Heart left ventricle (tissue), 16 donors: Measurements from ENCODE around the gene NISCH. TPM values are rescaled to one million over a fixed set of nuclear protein-coding genes. Genes with fewer than 3 reads are reported as not detected.

ENCODE experiments used
- ATAC-seq, 4 donors: fragments of 200-7000 bp; cut with Tn5 transposase; one replicate each; pipeline ENCODE4 v1.9.1; 2020 to 2022; ENCODE audit warnings: moderate library complexity in 4 of 4, mild to moderate bottlenecking in 3 of 4, moderate number of reproducible peaks in 1 of 4
- DNase-seq, 5 donors: peaks; one replicate each; pipeline ENCODE4 v3.0.0-alpha.2; 2020
- H3K27ac ChIP-seq, 12 donors: fragments of 200-600 bp; sonication (generic) in 4 of 12; one replicate each; pipeline versions ENCODE4 v1.5.0 to v1.8.0; 2016 to 2022; ENCODE audit warnings: mild to moderate bottlenecking in 2 of 12
- H3K27me3 ChIP-seq, 9 donors: fragments of 200-600 bp; sonication (generic) in 2 of 9; one replicate each; pipeline versions ENCODE4 v1.5.1 to v1.8.0; 2016 to 2022; ENCODE audit warnings: mild to moderate bottlenecking in 3 of 9
- H3K36me3 ChIP-seq, 9 donors: fragments of 200-600 bp; sonication (generic) in 2 of 9; one replicate each; pipeline versions ENCODE4 v1.5.0 to v1.8.0; 2018 to 2022; ENCODE audit warnings: mild to moderate bottlenecking in 2 of 9
- H3K4me1 ChIP-seq, 12 donors: fragments of 200-600 bp; sonication (generic) in 4 of 12; one replicate each; pipeline versions ENCODE4 v1.5.0 to v1.8.0; 2016 to 2022; ENCODE audit warnings: mild to moderate bottlenecking in 3 of 12
- H3K4me3 ChIP-seq, 12 donors: fragments of 200-600 bp; sonication (generic) in 4 of 12; one replicate each; pipeline versions ENCODE4 v1.5.0 to v1.8.0; 2017 to 2022; ENCODE audit warnings: mild to moderate bottlenecking in 9 of 12, moderate library complexity in 4 of 12
- H3K9me3 ChIP-seq, 12 donors: fragments of 200-600 bp; sonication (generic) in 4 of 12; one replicate each; pipeline versions ENCODE4 v1.5.0 to v1.8.0; 2016 to 2022; ENCODE audit warnings: mild to moderate bottlenecking in 1 of 12
- CTCF ChIP-seq, 12 donors: fragments of 200-600 bp; sonication (generic) in 4 of 12; IDR thresholded peaks; one replicate each; pipeline versions ENCODE4 v1.5.0 to v1.8.0; 2018 to 2022; ENCODE audit warnings: antibody characterized with exemption in 12 of 12, mild to moderate bottlenecking in 5 of 12
- POLR2A ChIP-seq, 2 donors: fragments of 450-650 bp; IDR thresholded peaks; one replicate each; pipeline ENCODE4 v1.6.1; 2017; ENCODE audit warnings: antibody characterized with exemption in 2 of 2, mild to moderate bottlenecking in 2 of 2, moderate library complexity in 2 of 2
- WGBS, 4 donors: extraction: QIAGEN DNeasy Blood & Tissue Kit in 2 of 4; methylation state at CpG; one replicate each; pipeline versions ENCODE4 v1.1.5 to v1.1.7; 2013 to 2018; 5-methylcytosine and 5-hydroxymethylcytosine counted together
- intact Hi-C, 10 donors: fragments of 100-400 bp; cut with DNase I; formaldehyde crosslinking; loops; one replicate each; pipeline versions ENCODE4 v1.11.1 to v1.14.2; 2022
- polyA plus RNA-seq, 2 donors: library from polyadenylated mRNA; stranded (reverse); fragments of 200-250 nt; gene quantifications; one replicate each; pipeline ENCODE4 v1.2.3, GENCODE V29; 2013
- total RNA-seq, 9 donors: library from RNA; depleted of rRNA in 2 of 9; stranded (reverse); fragments of >200 nt in 2 of 9; fragmentation: NEBNext Ultra II Directional in 3 of 9; extraction: Animal tissue kit (Norgen Biotek cat#: 25700) in 3 of 9; gene quantifications; one replicate each; pipeline versions ENCODE4 v1.1.0 to v1.2.4, GENCODE V29; 2016 to 2023
- donor health status: ischemic (EF 13 %, LVEDD 7.1; RV severe dilation, severe dysfunction).
- donor health status: healthy with polysubstance abuse.
- donor health status: DM: no; HTN: yes; CAD: no.
- donor health status: DM: no; HTN: no; CAD: no.
- donor health status: ischemic (EF 25% LVEDD 6.9; RV normal size, moderate dysfunction).
- donor health status: ischemic (EF 25% LVEDD 5.7; RV mildly dilated, moderate dysfunction).
- donor health status: healthy.
- donor health status: DM: yes; HTN: yes; CAD: no.
- donor health status: ischemic (EF 35%, LVEDD 5.7; RV mildly dilated, moderate dysfunction).
- donor health status: nonischemic (EF 11% LVEDD 7.7; RV severe dilation, severe dysfunction).
- donor health status: DM: yes; HTN: yes; CAD: no.
- donor health status: PGD.
- donor health status: ischemic (EF 29% LVEDD 5.4; RV normal size, mild dysfunction).
- donor health status: nonischemic (EF 23%, LVEDD 6.1; RV moderate dilation, normal function).

NISCH gene
- total and polyA plus RNA-seq, 11 donors, result 28.8 to 56.2 (median 42.0) TPM

- no peak overlapping the region for H3K27ac ChIP-seq
- DNase-seq (no peak), ATAC-seq (no peak)
- H3K4me1 ChIP-seq, result peaks cover 0 to 48% (median 0%) of the 10 kb centered on the region in 12 donors
- TF ChIP-seq POLR2A (IDR thresholded peaks at IDR 0.05) (no peak), CTCF (IDR thresholded peaks at IDR 0.05) (no peak)
- H3K4me3 ChIP-seq, result no peak overlapping the region
- 83 to 95% (median 92%) methylated on average over 4 to 6 of the region's 6 CpGs for WGBS, 4 donors
- H3K27me3 ChIP-seq, result no peaks in the 10 kb centered on the region
- H3K9me3 ChIP-seq, result no peaks in the 10 kb centered on the region
- peaks cover 2 to 99% (median 95%) of the 10 kb centered on the region in 9 donors for H3K36me3 ChIP-seq
- intact Hi-C loops, result loop anchor here in 4 of 10 donors (10.0 kb wide), 1 partner anchor 207 kb away; the partner anchor contains the start of genes GNL3 (in 4 of the 4) and PBRM1 (in 4 of the 4)
Observed at GRCh38 chr3:52477796-52478095, 22.3 kb downstream of the NISCH start.

DNA sequence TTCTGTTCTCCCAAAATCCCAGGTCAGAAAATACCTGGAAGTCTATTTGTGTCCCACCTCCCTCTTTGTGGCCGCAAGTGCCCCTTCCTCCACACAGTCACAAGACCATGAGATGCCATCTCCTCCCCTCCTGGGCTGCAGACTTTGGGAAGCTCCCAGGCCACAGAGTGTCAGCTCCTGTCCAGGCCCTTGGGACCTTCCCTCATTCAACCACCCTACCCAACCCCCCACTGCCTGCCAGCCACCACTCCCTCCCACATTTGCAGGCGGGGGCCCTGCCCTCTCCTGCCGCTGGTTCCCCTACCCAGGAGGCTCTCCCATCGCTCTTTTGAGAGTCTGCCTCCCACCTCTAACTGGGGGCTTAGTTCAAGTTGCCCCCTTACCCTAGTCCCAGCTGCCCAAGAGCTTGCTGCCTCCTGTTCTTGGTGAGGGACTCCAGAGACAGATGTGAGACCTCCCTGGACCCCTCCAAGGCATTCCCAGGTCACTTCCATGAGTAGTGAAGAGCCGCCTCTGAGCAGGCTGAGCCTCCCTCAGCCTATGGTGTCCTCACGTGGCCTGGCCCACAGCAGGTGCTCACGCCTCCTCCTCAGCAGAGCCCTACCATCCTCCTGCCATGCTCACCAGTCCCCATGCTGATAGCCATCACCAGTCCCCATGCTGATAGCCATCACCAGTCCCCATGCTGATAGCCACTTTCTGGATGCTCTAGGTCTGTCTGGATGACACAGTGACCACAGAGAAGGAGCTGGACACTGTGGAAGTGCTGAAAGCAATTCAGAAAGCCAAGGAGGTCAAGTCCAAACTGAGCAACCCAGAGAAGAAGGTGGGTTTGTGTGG, 23.9 kb downstream of the NISCH start:
- no peaks in the 10 kb centered on the region for H3K27me3 ChIP-seq
- no peak overlapping the region for H3K4me3 ChIP-seq
- ATAC-seq (no peak), DNase-seq (peak in 1 of 5 donors; percentile 10)
- TF ChIP-seq POLR2A (IDR thresholded peaks at IDR 0.05) (no peak), CTCF (IDR thresholded peaks at IDR 0.05) (no peak)
- intact Hi-C loops, result loop anchor here in 4 of 10 donors (10.0 kb wide), 1 partner anchor 206 kb away; the partner anchor contains the start of genes GNL3 (in 4 of the 4) and PBRM1 (in 4 of the 4)
- peaks cover 2 to 92% (median 87%) of the 10 kb centered on the region in 9 donors for H3K36me3 ChIP-seq
- peaks cover 0 to 45% (median 13%) of the 10 kb centered on the region in 12 donors for H3K4me1 ChIP-seq
- 92 to 100% (median 96%) methylated on average over 6 to 7 of the region's 7 CpGs for WGBS, 4 donors
- no peaks in the 10 kb centered on the region for H3K9me3 ChIP-seq
- H3K27ac ChIP-seq, result no peak overlapping the region

- ATAC-seq, result no peak
- peaks cover 5 to 50% (median 20%) of the 10 kb centered on the region in 12 donors for H3K4me1 ChIP-seq
- no peaks in the 10 kb centered on the region for H3K27me3 ChIP-seq
- H3K36me3 ChIP-seq, result peaks cover 2 to 91% (median 81%) of the 10 kb centered on the region in 9 donors
- H3K4me3 ChIP-seq, result peak overlapping the region in 1 of 12 donors; percentile 5
- 80 to 90% (median 86%) methylated on average over 14 to 16 of the region's 16 CpGs for whole genome bisulfite sequencing, 4 donors
- DNase-seq, result peak in 2 of 5 donors; percentile 19 to 61
- intact Hi-C loops, result loop anchor here in 7 of 10 donors (5.0 to 10.0 kb wide), 5 partner anchors 47 to 207 kb away; partner anchors contain the start of genes GNL3 (in 5 of the 7), PBRM1 (in 5 of the 7), NT5DC2 (in 1 of the 7) and UQCC5 (in 1 of the 7)
- TF ChIP-seq CTCF (IDR thresholded peaks at IDR 0.05) (no peak), POLR2A (IDR thresholded peaks at IDR 0.05) (no peak)
- no peaks in the 10 kb centered on the region for H3K9me3 ChIP-seq
- peak overlapping the region in 1 of 12 donors; percentile 10 for H3K27ac ChIP-seq
Observed at GRCh38 chr3:52479877-52480575, 24.6 kb downstream of the NISCH start.
